ENCODE results near the gene NSFL1C.
"Not testable (repeated sequence)": the region's sequence is repeated elsewhere in the genome, so short reads cannot be mapped to it uniquely, and the experiment has no call there.

NSFL1C gene

DNA sequence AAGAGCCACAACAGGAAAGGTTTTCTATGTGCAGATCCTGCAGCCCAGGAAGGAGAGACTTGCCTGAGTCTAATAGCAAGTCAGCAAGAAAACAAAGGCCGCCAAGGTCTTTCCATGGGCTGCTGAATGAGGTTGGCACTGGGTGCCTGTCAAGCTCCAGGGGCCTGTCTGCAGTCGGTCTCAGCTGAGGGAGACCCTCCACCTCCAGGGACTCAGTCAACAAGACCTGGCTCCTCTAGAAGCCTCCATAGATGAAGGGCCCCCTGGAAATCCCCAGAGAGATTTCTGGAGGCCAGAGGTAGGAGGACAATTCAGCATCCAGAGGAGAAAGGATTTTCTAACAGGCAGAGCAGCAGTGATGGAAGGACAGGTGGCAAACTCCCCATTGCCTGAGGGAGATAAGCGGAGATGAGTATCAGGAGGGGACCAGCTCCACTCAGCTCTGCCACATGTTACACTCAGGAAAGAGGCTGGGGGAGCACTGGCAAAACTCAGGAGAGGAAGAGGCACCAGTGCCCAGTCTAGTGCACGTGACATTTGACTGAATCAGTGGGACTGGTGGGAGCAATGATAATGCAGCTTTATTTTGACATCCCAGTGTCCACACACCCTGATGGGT is 40.3 kb downstream of the NSFL1C start:
- no peak for DNase-seq (ENCODE audit: low read depth in 2 of 2, low spot score in 1 of 2)

DNA sequence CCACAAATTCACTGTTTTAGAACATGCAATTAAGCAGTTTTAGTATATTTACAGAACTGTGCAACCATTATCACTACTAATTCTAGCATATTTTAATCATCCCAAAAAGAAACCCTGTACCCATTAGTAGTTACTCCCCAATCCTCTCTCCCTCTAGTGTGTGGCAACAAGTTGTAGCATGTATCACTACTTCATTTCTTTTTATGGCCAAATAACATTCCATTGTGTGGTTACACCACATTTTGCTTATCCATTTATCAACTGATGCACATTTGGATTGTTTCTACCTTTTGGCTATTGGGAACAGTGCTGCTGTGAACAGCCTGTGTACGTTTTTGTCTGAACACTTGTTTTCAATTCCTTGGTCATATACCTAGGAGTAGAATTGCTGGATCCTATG is 42.3 kb downstream of the NSFL1C start:
- no peak for DNase-seq (ENCODE audit: low read depth in 2 of 2, low spot score in 1 of 2)

DNA sequence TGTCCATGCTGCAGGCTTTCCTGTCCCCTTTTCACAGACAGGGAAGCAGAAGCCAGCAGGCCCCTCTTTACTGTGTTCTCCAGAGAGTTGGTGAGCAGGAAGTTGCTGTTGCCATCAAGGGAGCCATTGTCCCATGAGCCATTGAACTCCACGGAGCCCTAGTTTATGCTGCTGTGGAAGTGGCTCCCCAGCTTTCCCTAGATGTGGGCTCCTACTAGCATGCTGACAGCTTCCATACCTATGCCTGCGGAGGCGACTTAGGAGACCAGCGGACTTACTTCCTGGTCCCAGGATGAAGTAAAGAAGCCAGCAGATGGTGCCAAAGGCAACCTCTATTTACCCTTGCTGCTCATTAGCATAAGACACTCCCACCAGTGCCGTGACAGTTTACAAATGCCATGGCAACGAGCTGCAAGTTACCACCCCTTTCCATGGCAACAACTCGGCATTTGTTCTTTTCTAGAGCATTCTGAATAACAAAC is 43.0 kb downstream of the NSFL1C start:
- no peak for DNase-seq (ENCODE audit: low read depth in 2 of 2, low spot score in 1 of 2)

DNA sequence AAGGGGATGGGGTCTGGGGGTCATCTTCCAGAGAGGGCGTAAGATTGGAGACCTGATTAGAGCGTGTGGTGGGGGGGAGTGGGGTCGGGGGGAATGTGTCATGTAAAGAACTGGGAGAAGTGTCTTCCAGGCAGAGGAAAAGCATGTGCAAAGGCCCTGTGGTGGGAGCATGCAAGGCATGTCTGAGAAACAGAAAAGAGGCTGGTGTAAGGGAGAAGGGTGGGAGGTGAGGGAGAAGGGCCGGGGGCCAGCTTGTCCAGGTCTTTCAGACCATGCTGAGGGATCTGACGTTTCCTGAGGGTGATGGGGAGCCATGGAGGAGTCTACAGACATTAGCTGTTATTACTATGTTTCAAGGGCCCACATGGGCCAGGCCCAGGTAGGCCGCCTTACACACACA is 43.4 kb downstream of the NSFL1C start:
- no peak for DNase-seq (ENCODE audit: low read depth in 2 of 2, low spot score in 1 of 2)

DNA sequence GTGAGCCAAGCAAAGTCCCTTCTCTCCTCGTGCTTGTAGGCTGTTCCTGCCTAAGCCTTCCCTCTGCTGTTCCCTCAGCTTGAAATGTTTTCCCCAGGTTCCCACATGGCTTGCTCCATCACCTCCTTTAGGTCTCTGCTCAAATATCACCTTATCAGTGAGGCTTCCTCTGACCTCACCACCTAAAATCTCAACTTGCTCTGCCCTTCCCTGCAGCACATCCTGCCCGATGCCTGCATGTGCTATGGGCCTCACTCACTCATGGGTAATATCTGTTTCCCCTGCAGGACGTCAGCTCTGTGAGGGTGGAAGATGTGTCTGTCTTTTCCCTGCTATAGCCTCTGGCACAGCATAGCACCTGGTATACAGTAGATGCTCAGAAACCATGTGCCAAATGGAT is 43.9 kb downstream of the NSFL1C start:
- DNase-seq (ENCODE audit: low read depth in 2 of 2, low spot score in 1 of 2): no peak

DNA sequence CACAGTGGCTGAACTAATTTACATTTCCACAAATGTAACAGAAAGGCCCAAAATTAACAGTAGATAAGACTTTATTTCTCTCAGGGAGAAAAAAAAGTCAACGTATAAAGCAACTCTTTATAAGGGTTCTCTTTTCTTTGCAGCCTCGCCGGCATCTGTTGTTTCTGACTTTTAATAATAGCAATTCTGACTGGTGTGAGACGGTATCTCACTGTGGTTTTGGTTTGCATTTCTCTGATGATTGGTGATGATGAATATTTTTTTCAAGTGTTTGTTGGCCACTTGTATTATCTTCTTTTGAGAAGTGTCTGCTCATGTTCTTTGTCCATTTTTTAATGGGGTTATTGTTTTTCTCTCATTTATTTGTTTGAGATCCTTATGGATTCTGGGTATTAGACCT is 46.6 kb downstream of the NSFL1C start:
- no peak for DNase-seq (ENCODE audit: low read depth in 2 of 2, low spot score in 1 of 2)

DNA sequence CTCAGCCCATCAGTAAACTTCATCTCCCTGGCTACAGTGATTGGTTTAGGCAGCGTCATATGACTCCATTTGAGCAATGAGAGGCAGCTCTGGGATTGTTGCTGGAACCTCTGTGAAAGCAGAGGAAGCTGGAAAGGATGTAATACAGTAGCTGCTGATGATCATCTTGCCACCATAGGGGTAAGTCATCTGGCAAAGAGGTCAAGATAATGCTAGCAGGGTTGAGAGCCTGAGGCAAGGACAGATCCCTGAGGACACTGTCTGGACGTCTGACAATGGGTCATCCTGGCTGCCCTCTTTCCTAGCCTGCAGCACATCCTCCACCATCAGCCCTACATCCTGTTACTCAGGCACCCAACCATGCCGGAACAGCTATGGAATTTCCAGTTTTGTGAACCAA is 48.3 kb downstream of the NSFL1C start:
- no peak for DNase-seq (ENCODE audit: low read depth in 2 of 2, low spot score in 1 of 2)

DNA sequence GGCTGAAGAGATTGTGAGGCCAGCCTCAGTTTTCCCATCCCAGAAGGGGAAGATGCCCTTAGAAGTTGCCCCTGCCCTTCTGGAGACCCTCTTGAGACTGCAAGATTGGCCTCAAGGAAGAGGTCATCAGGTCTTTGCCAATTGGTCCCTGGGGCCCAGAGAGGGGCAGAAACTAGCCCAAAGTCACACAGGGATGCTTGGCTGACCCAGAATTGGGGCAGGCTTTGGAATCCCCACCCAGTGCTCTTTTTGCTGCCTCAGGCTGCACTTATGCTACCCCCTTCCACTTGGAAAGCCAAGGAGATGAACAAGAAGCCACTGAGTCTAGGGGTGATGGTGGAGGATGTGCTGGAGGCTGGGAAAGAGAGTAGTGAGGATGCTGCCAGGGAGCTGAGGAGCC is 48.9 kb downstream of the NSFL1C start:
- no peak for DNase-seq (ENCODE audit: low read depth in 2 of 2, low spot score in 1 of 2)

DNA sequence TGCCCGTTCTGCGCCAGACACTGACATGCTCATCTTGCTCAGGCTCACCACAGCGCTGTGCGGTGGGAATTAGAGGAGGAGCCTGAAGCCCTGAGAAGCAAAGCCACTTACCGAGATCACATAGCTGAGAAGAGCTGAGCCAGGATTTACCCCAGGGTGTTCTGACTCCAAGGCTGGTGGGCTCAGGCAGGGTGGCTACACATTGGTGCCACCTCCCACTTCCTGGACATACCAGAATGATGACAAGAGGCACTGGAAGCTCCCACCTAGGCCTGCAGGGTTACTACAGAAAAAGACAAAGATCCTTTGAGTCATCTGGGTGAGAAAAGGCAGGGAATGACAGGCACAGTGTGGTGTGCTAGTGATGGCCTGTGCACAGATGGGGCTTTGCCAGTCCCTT is 49.4 kb downstream of the NSFL1C start:
- no peak for DNase-seq (ENCODE audit: low read depth in 2 of 2, low spot score in 1 of 2)

DNA sequence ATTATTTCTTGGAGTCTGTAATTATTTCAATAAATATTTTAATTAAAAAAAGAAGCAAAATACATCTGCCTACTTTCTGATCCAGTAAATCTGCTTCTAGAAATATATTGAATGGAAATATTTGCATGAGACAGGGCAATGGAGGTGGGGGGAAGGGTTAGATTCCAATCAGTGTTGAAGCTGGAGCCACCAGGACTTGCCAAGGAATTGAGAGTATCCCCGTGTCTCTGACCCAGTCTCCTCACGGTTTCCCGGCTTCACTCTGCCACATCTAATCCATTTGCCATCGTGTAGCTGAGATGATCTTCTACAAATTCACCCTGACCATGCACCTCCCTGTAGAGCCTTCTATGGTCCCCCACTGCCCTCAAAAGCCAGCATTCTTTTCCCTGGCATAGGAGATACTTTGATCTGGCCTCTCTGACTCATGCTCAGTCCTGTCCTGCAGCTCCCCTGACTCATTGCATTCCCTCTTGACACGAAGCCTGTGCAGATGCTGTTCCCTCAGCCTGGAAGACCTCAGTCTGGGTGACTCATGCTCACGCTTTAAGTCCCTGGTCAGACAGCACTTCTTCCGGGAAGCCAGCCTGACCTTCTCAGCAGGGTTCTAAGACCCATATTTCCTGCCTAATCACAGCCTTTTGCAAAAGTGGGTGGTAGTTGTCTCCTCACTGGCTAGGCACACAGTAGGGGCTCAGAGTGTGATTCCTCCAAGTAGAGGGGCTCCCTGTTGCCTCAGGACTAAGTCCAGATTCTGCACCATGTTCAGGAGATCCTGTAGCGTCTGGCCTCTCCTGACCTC is 50.8 kb downstream of the NSFL1C start:
- no peak for DNase-seq (ENCODE audit: low read depth in 2 of 2, low spot score in 1 of 2)

DNA sequence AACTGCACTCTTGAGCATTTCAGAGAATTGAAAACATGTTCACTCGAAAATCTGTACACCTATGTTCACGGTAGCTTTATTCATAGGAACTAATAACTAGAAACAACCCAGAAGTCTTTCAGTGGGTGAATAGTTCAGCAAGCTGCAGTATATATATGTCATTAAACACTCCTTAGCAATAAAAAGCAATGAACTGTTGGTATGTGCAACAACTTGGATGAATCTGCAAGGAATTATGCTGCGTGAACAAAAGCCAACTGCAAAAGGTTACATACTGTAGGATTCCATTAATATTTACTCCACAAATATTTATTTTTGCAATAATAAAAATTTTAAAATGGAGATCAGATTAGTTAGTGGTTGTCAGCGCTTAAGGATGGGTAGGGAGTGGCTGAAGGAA is 51.7 kb downstream of the NSFL1C start:
- DNase-seq (ENCODE audit: low read depth in 2 of 2, low spot score in 1 of 2): no peak

DNA sequence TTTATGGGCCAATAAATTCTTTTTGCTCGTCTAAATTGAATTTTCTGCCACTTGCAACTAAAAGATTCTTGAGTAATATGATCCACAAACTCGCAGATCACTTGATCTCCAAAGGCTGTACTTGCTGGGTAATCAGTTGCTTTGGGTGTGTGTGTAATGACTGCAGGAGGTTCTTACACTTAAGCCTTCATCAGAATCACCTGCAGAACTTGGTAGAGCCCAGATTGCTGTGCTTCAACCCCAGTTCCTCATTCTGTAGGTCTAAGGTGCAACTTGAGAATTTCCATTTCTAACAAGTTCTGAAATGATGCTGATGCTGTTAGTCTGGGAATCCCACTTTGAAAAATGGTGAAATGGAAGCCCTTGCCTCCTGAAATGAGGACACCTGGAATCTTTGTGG is 60.8 kb downstream of the NSFL1C start:
- DNase-seq (ENCODE audit: low read depth in 2 of 2, low spot score in 1 of 2): no peak

DNA sequence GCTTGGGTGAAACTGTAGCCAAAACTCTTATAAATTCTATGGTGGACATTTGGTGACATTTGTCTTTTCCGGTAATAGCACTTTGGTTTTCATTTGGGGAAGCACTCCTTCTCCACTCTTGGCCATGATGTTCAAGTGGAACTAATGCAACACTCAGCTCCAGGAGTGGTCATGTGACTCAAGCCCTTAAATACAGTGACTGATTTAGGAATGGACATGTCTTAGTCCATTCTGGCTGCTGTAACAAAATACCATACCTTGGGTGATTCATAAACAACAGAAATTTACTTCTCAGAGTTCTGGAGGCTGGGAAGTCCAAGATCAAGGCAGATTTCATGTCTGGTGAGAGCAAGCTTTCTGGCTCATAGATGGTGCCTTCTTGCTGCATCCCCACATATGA is 63.0 kb downstream of the NSFL1C start:
- DNase-seq (ENCODE audit: low read depth in 2 of 2, low spot score in 1 of 2): no peak

DNA sequence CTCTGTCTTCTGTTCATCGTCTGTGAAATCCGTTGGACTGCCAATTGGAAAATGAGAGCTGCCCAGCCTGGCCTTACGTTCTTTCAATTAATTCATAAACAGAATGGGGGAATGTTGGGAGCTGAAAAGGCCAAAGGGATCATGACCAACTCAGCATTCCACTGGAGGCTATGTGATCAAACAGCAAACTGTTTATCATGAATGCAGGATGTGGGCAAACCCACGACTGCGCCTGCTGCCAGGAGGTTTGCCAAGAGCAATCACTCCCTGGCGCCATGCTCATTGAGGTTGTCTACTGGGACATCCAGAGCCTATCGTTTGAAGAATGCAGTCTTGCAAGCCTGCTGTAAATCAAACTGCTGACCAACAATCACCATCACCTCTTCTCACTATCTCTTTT is 64.5 kb downstream of the NSFL1C start:
- no peak for DNase-seq (ENCODE audit: low read depth in 2 of 2, low spot score in 1 of 2)

DNA sequence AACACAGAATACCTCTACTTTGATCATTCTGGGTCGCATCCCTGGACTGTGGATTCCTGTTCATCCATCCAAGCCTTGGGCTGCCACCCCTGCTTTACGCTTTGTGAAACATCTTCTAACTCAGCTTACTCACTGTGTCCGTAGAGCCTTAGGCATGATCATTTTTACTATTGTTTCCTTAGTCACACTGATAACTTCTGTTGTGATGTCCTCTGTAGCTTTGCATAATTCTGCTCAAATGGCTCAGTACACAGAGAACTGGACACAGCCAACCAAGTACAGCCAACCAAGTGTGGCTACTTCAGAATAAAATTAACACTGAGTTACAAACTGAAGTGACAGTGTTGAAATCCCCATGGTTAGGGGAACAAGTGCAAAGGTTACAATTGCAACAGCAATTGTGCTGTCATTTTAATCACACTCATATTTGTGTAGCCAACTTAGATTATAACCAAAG is 65.2 kb downstream of the NSFL1C start:
- no peak for DNase-seq (ENCODE audit: low read depth in 2 of 2, low spot score in 1 of 2)

DNA sequence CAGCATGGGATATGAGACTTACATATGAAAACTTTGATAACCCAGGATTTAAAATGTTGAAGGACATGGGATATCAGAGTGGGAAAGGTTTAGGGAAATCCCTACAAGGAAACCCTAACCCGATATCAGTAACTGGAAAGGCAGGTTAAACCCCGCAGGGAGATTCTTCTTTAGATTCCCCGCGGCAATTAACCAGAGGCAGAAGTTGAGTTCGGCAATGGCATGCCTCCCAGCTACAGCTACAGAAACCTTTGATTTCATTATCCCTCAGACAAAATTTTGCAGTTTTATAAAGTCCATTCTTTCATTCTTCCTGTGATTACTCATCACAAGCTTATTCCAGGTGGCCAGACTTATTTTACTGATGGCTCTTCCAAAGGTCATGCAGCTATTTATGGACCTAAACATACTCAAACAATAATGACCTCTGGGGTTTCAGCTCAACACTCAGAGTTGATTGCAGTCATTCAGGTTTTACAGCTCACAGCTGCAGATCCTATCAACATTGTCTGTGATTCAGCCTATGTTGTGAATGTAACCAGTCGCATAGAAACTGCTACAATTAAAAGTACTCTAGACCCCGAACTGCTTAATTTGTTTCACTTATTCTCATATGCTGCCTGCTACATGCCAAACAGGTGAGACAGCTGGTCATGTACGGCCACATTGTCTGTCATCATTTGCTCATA is 66.8 kb downstream of the NSFL1C start:
- DNase-seq (ENCODE audit: low read depth in 2 of 2, low spot score in 1 of 2): not testable (repeated sequence)

DNA sequence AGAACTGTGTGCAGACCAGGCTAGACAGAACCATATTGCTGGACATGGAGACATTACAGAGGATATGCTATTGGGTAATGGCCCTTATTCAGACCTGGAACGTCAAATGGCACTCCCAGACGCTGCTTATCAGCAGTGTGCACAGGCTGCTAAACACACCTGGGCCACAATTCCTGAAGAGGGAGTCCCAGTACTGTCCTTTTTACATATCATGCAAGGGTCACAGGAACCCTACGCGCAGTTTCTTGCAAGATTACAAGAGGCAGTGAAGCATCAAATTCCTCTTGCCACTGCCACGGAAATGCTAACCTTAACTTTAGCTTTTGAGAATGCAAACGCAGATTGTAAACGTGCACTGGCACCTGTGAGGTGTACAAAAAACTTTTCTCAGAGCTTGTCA is 68.5 kb downstream of the NSFL1C start:
- DNase-seq (ENCODE audit: low read depth in 2 of 2, low spot score in 1 of 2): not testable (repeated sequence)

DNA sequence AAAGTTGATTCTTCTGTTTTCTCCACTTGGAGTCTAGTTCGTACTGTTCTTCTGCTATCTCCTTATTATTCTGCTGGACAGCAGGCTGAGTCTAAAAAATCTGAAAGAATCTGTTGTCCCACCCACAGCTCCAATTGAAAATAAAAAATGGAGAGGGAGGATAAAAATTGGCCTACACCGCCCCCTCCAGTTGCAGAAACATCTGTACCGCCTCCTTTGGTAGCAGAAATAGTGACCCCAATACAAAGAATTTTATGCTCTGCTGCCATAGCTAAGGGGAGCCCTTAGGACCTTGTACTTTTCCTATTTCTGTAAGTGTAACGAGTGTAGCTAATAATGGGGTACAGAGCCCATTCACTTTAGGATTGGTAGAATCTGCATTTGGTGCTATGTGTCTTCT is 68.9 kb downstream of the NSFL1C start:
- no peak for DNase-seq (ENCODE audit: low read depth in 2 of 2, low spot score in 1 of 2)

DNA sequence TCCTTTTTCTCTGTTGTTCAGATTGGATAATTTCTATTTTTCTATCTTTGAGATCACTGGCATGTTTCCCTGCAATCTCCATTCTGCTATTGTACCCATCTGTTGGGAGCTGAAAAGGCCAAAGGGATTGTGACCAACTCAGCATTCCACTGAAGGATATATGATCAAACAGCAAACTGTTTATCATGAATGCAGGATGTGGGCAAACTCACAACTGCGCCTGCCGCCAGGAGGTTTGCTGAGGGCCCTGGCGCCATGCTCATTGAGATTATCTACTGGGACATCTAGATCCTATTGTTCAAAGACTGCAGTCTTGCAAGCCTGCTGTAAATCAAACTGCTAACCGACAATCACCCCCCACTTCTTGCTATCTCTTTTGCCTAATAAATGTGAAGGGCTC is 69.9 kb downstream of the NSFL1C start:
- no peak for DNase-seq (ENCODE audit: low read depth in 2 of 2, low spot score in 1 of 2)

DNA sequence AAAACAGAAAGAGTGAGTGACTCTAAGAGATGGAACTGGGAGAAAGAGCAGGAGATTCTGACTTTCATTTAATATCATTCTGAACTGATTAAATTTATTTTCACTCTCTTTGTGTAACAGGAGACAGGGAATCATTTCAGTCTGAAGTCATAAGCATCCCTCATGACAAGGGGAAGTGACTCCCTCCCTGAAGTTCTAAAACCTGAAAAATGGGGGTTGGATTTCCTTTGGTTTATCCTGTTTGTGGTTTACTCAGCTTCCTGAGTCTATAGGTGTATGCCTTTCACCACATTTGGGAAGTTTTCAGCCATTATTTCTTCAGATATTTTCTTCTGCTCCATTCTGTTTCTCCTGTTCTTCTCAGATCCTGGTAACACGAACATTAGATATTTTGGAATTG is 70.4 kb downstream of the NSFL1C start:
- DNase-seq (ENCODE audit: low read depth in 2 of 2, low spot score in 1 of 2): no peak

DNA sequence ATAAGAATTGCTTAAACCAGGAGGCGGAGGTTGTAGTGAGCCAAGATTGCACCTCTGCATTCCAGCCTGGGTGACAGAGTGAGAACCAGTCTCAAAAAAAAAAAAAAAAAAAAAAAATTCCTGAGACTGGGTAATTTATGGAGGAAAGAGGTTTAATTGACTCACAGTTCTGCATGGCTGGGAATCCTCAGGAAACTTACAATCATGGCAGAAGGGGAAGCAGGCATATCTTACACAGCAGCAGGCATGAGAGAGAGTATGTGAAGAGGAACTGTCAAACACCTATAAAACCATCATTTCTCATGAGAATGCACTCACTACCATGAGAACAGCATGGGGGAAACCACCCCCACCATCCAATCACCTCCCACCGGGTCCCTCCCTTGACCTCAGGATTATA is 72.0 kb downstream of the NSFL1C start:
- no peak for DNase-seq (ENCODE audit: low read depth in 2 of 2, low spot score in 1 of 2)

DNA sequence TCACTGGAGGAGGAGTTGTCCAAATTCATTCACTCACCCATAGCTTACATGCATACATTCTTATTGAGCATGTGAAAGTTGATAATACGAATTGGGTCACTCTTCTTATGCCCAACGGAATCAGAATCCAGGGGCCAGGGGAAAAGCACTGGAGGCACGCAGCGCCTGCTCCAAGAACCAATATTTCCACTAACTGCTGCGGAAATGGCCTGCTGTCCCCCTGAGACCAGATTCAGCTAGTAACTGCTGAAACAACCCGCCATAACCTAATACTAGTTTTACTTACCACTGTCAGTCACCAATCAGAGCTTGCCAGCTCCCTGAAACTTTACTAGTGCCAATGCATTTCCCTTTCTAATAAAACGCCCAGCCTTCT is 73.2 kb downstream of the NSFL1C start:
- DNase-seq (ENCODE audit: low read depth in 2 of 2, low spot score in 1 of 2): no peak

All from stimulated activated CD8-positive, alpha-beta memory T cell treated with anti-CD3 and anti-CD28 coated beads, Interleukin-4, amount 100 ng/mL, for 1 hour (primary cell).